Adrenal gland (tissue), 5 donors: ENCODE results near the gene NFYC.

Source experiments
- CTCF ChIP-seq, 6 experiments: fragments of 450-650 bp in 4 of 6; fragments of 200-600 bp in 2 of 6; sonication (generic) in 1 of 6; IDR thresholded peaks; 1 replicate in 5 of 6; 2 replicates in 1 of 6; pipeline versions ENCODE4 v1.5.1 to v1.8.0; 2016 to 2021; ENCODE audit warnings: antibody characterized with exemption in 6 of 6, mild to moderate bottlenecking in 2 of 6, moderate library complexity in 1 of 6
- POLR2A ChIP-seq, 2 donors: fragments of 450-650 bp; IDR thresholded peaks; one replicate each; pipeline ENCODE4 v1.6.1; 2017; ENCODE audit warnings: antibody characterized with exemption in 2 of 2, mild to moderate bottlenecking in 2 of 2, moderate library complexity in 1 of 2
- donor health status: DM: no; HTN: no; CAD: no.

GRCh38 chr1:40699787-40700186 lies 8.3 kb downstream of the NFYC start:
- TF ChIP-seq CTCF (IDR thresholded peaks at IDR 0.05) (no peak), POLR2A (IDR thresholded peaks at IDR 0.05) (no peak)
